H1 (cell line): ENCODE results near the gene ABHD1.

Experiments used
- ASH2L ChIP-seq: fragments of 200-600, 300-600 bp; sonication (generic); IDR thresholded peaks from one replicate; pipeline ENCODE4 v1.7.1; 2017; ENCODE audit warnings: low read length
- CREB1 ChIP-seq: IDR thresholded peaks from 2 replicates; pipeline ENCODE4 v1.6.1; 2012; ENCODE audit warnings: inconsistent platforms
- CTCF ChIP-seq, 3 experiments: IDR thresholded peaks; 1 replicate in 2 of 3; 2 replicates in 1 of 3; pipeline versions ENCODE4 v1.5.1 to v1.6.1; 2011; ENCODE audit warnings: low read length in 3 of 3, mild to moderate bottlenecking in 3 of 3, inconsistent platforms in 2 of 3, low read depth in 1 of 3, moderate library complexity in 1 of 3; ENCODE audit not compliant: insufficient read depth in 1 of 3; ENCODE audit errors: control extremely low read depth in 1 of 3
- EZH2 ChIP-seq: fragments of 200-600 bp; sonication (generic); IDR thresholded peaks from 2 replicates; pipeline ENCODE4 v1.7.1; 2012; ENCODE audit warnings: low read depth, mild to moderate bottlenecking, moderate library complexity, low read length, inconsistent platforms; ENCODE audit not compliant: severe bottlenecking
- JUN ChIP-seq: IDR thresholded peaks from 2 replicates; pipeline ENCODE4 v1.6.1; 2011; ENCODE audit warnings: low read depth, mild to moderate bottlenecking, improper control_type of control experiment, low read length
- JUND ChIP-seq: IDR thresholded peaks from 2 replicates; pipeline ENCODE4 v1.6.1; 2011; ENCODE audit warnings: mild to moderate bottlenecking, improper control_type of control experiment, low read length
- POLR2A ChIP-seq, 2 experiments: IDR thresholded peaks; 1 replicate in 1 of 2; 2 replicates in 1 of 2; pipeline ENCODE4 v1.6.1; 2011; ENCODE audit warnings: low read depth in 2 of 2, low read length in 2 of 2, mild to moderate bottlenecking in 2 of 2; ENCODE audit errors: control extremely low read depth in 1 of 2
- POLR2AphosphoS5 ChIP-seq: IDR thresholded peaks from 2 replicates; pipeline ENCODE4 v1.6.1; 2011; ENCODE audit warnings: low read depth, low read length
- POU5F1 ChIP-seq: IDR thresholded peaks from 2 replicates; pipeline ENCODE4 v1.6.1; 2011; ENCODE audit warnings: low read depth, mild to moderate bottlenecking, low read length, moderate library complexity
- RAD21 ChIP-seq, 2 experiments: IDR thresholded peaks in 1 of 2; conservative IDR thresholded peaks in 1 of 2; 2 replicates each; pipeline ENCODE4 v1.6.1; 2011; ENCODE audit warnings: low read depth in 2 of 2, low read length in 2 of 2, improper control_type of control experiment in 1 of 2, inconsistent platforms in 1 of 2, mild to moderate bottlenecking in 1 of 2, moderate library complexity in 1 of 2
- RFX5 ChIP-seq: IDR thresholded peaks from 2 replicates; pipeline ENCODE4 v1.6.1; 2011; ENCODE audit warnings: low read depth, low read length, improper control_type of control experiment, borderline replicate concordance
- SP1 ChIP-seq: IDR thresholded peaks from 2 replicates; pipeline ENCODE4 v1.6.1; 2011; ENCODE audit warnings: low read depth, low read length
- TBP ChIP-seq: IDR thresholded peaks from 2 replicates; pipeline ENCODE4 v1.6.1; 2011; ENCODE audit warnings: low read depth, low read length, improper control_type of control experiment

- TF ChIP-seq EZH2, result no peak
- TF ChIP-seq JUN, result no peak
- no peak for TF ChIP-seq CREB1
- TF ChIP-seq RAD21 (IDR thresholded peaks at IDR 0.05 in 1 of 2, conservative IDR thresholded peaks at IDR 0.05 in 1 of 2; ENCODE audit: low read depth in 2 of 2, low read length in 2 of 2), result no peak
- TF ChIP-seq JUND, result no peak
- no peak for TF ChIP-seq CTCF (IDR thresholded peaks at IDR 0.05; ENCODE audit: control extremely low read depth in 1 of 3, insufficient read depth in 1 of 3, low read depth in 1 of 3, low read length in 3 of 3)
- no peak for TF ChIP-seq POLR2A (IDR thresholded peaks at IDR 0.05; ENCODE audit: control extremely low read depth in 1 of 2, low read depth in 2 of 2, low read length in 2 of 2)
- TF ChIP-seq ASH2L, result no peak
- TF ChIP-seq SP1, result no peak
- no peak for TF ChIP-seq POLR2AphosphoS5
- no peak for TF ChIP-seq RFX5
- no peak for TF ChIP-seq POU5F1
- no peak for TF ChIP-seq TBP
Observed at GRCh38 chr2:27100036-27100435, 23.6 kb upstream of the ABHD1 start.
